ENCODE measurements around the gene TCF7L2.

The TCF7L2 gene

DNA sequence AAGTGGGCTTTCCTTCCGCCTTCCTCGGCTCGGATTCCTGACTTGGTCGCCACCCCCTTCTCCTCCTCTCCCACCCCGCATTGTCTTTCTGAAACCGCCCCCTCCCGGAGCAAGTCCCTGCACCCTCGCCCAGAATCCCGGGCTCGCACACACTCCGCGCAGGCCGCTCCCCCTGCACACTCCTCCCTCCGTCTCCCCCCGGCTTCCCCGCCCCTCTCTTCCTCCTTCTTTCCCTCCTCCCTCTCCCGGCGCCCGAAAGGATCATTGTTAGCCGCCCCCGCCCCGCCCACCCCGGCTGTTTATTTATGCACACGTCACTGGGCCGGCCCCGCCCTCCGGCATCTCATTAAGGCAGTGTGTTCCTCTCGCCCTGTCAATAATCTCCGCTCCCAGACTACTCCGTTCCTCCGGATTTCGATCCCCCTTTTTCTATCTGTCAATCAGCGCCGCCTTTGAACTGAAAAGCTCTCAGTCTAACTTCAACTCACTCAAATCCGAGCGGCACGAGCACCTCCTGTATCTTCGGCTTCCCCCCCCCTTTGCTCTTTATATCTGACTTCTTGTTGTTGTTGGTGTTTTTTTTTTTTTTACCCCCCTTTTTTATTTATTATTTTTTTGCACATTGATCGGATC, at the start of gene TCF7L2:
Gene TCF7L2 (plus strand): TSS at position 373 of the 633 bp plus-strand sequence. CDS start 510 bp downstream, outside the sequence.
- DNase-seq (ENCODE audit: low read depth): peak; percentile 23

DNA sequence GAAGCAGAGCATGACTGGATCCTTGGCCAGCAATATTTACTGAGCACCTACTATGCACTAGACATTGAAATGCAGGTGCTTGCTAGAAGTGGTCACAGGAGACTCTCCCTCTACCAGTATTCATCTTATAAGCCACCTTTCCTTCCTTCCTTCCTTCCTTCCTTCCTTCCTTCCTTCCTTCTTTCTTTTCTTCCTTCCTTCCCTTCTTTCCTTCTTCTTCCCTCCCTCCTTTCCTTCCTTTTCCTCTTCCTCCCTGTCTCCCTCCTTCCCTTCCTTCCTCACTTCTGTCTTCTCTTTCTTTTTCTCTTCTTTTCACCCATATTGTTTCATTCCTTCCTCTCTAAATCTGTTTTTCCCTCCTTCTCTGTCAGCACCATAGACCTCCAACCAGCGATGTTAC, 47.3 kb upstream of the TCF7L2 start:
- DNase-seq (ENCODE audit: low read depth): no peak

DNA sequence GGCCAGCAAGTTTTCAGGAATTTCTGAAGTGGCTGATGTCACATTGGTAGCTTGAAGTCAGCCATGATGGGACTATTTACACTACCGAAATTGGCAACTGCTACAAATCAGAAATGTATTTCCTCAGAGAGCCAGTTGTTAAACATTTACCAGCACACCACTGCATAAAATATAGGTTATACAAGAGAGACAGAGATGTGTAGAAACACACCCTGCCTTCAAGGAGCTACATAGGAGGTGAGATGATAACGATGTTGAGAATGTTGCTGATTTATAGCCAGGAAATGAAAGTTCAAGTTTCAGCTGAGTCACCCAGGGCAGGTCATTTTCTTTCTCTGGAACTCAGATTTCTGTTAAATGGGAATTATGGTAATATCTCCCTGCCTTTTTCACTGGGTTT, 46.0 kb upstream of the TCF7L2 start:
- DNase-seq (ENCODE audit: low read depth): no peak

DNA sequence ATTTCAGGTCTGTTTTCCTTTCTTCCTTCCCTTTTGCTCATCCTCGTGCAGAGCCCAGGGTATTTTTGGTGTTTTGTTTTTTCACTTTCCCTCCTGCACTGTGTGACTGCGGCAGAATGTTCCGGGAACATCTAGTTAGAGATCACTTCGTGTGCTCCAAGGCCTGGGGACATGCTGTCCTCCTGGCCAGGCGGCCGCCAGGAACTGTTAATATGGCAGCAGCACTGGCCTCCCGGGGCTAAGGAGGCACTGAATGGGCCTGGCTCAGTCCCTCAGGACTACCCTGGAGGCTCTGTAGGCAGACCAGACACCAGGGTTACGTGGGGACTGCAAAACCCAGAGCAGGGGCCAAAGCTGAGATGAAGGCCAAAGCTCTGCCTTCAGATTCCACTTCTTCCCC, 43.1 kb upstream of the TCF7L2 start:
- DNase-seq (ENCODE audit: low read depth): no peak

DNA sequence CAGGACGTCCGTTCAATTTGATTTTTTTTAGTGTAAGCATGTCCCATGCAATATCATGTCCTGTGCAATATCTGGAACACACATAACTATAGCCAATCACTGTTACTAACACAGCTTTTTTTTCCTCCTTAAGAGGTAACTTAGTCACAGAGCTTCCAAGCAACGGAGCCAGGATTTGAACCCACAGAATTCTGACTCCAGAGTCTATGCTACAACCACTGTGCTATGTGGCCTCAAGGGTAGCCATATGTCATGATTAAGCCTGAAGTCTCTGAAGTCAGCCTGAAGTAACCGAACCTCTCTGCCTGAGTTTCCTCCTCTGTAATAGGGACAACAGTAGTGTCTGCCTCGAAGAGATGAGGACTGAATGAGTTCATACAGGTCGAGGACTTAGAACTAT, 42.2 kb upstream of the TCF7L2 start:
- DNase-seq (ENCODE audit: low read depth): no peak

GRCh38 chr10:112911206-112911605, 38.8 kb upstream of the TCF7L2 start:
- no peak for DNase-seq (ENCODE audit: low read depth)

DNA sequence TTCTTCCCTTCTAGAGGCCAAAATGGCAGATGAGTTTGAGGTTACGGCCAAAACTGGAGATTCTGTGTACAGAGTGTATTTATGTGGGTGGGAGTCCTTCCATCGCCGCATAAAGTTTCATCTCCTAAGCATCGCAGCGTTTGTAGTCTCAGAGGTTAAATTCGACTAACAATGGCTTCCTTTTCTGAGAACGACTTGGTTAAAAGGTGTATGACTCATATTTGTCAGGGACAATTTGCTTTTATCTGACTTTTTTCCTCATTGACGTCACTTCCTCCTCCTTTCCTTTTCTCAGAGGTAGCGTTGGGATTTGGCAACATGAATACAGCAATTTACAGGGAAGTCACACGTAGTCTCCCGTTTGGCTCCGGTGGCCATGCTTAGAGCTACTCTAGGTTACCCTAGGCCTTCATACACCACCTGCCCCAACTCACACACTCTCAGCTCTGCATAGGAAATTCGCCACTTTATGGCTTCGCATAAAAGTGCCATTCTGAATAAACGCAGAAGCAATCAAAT, 37.6 kb upstream of the TCF7L2 start:
- no peak for DNase-seq (ENCODE audit: low read depth)

- DNase-seq (ENCODE audit: low read depth): no peak
Observed at GRCh38 chr10:112913255-112913654, 36.8 kb upstream of the TCF7L2 start.

DNA sequence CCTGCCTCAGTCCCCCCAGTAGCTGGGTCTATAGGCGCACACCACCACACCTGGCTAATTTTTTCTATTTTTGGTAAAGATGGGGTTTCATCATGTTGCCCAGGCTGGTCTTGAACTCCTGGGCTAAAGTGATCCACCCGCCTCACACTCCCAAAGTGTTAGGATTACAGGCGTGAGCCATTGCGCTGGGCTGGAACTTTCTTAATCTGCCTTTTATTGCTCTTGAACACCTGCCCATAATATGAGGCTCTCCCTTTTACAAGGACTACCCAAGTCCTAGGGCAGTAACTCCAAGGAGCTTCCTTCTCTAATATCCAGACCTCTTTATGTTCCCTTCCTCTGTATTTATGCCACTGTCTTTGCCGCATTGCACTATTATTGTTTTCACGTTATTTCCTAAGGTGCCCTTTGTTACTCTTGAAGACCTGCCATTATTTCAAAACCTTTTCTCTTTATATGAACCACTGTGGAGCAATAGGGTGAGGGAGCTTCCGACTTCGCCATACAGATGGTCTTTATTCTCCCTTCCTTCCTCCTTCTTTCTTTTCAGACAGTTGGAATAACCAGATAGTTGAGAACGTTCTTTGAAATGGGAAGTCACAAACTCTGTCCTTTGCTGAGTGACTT, 36.3 kb upstream of the TCF7L2 start:
- no peak for DNase-seq (ENCODE audit: low read depth)

GRCh38 chr10:112914288-112914952, 35.6 kb upstream of the TCF7L2 start:
- DNase-seq (ENCODE audit: low read depth): no peak

GRCh38 chr10:112915590-112916572, 34.2 kb upstream of the TCF7L2 start:
- no peak for DNase-seq (ENCODE audit: low read depth)

DNA sequence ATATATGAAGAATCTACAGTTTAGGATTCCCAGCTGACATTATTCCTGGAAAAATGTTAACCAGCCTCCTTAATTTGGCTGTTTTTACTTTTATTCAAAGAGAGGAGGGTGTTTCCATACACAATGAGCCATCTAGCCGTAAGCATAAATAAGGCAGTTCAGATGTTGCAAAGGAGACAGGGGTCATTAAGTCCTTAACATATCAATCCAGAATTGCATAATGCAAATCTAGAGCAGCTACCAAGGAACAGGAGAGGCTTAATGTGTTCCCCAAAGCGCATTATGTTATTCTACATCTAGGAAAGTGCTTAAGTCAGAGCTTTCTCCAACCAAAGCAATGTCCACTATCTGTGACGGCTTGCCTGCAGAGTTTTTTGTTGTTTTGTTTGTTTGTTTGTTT, 32.4 kb upstream of the TCF7L2 start:
- DNase-seq (ENCODE audit: low read depth): no peak

DNA sequence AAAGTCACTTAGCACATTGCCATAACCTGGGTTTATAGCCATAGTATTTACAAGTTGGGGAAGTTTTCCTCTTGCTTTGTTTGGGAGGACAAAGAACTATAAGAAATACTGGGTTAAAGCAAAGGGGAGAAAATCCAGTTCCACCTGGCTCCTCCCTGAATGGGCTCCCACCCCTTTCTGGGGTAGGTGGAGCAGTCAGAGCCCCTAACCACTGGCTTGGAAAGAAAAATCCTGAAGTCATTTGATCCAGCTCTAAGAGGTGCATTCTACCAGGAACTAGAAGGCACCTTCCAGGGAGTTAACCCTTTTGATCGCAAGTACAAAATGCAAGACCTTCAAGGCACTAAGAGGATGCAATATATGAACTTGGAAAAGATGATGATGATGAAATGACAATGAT, 31.3 kb upstream of the TCF7L2 start:
- DNase-seq (ENCODE audit: low read depth): no peak

DNA sequence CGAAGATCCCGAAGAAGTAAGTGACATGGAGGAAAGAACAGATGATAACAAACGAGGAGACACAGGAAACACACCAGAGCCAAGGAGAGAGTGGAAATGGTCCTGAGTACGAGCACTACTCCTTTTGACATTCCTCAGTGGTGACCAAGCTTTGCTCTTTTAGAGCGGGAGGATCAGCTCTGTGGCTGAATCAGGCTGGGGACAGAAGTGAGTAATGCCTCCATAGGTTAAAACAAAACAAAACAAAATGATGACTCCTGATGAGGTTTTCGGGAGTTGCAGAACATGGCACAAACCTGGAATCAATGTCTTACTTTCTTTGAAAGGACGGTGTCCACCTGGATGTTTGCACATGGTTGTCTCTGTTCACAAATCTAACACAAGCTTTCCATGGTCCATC, 30.3 kb upstream of the TCF7L2 start:
- DNase-seq (ENCODE audit: low read depth): no peak

GRCh38 chr10:112926906-112927688, 22.9 kb upstream of the TCF7L2 start:
- DNase-seq (ENCODE audit: low read depth): no peak

DNA sequence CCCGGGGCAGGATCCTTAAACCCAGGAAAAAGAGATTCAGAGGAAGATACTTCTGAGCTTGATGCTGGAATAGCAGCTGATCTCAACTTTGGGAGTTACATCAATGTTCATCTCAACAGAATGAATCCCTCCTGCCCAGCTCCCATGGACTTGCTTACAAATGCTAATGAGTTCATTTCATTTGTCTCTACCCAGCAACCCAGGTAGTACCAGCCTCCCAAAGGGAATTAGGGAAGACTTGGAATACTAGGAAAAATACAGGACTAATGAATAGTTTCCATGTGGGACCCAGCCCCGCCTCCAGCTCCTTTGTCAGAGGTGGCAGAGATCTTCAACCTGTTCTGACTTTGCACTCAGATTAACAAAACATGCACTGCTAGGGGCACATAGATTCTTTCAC, 22.1 kb upstream of the TCF7L2 start:
- no peak for DNase-seq (ENCODE audit: low read depth)

- DNase-seq (ENCODE audit: low read depth): no peak
Observed at GRCh38 chr10:112932658-112933057, 17.4 kb upstream of the TCF7L2 start.

DNA sequence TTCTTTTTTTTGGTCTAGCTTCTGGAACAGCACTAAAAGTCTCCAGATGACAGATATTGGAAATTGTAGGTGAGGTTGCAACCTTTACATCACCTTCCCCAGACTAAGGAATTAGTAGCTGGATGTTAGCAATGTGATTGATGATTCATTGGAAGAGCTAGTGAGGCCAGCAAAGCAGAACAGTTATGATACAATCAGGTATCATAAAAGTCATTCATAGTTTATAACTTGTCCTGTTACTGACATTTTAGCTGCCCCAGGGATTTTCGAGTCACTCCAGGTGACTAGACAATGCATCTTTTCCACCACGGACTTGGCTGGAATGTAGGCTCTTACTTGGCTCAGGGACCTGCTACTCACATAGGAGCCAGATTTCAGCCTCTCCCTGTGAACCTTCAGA, 15.9 kb upstream of the TCF7L2 start:
- DNase-seq (ENCODE audit: low read depth): no peak

DNA sequence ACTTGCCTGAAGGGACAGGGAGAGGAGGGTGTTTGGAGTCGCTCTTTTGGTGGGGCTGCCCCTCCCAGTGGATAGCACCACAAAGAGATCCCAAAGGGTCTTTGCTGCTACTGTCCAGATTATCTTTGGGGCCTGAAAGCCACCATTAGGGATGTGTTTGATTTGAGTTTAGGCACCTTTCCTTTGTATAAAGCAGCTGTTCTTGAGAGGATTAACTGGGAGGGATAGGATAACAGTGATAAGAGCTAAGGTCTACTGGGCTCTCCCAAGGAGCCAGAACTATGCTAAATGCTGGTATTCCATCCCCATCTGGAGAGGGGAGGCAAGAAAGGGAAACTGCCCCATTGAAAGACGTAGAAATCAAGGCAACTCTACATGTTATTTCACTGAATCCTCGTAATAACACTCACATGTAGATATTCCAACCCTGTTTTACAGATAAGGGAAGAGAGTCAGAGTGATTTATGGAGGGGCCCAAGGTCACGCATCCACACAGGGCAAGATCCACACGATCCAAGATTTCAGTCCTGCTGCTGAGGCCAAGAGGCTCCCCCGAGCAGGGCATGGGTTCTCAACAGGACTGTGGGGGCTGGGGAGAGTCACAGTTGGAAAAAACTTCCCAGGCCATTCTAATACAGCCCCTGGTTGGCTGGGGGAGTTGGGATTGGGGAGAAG, 11.1 kb upstream of the TCF7L2 start:
- DNase-seq (ENCODE audit: low read depth): no peak

DNA sequence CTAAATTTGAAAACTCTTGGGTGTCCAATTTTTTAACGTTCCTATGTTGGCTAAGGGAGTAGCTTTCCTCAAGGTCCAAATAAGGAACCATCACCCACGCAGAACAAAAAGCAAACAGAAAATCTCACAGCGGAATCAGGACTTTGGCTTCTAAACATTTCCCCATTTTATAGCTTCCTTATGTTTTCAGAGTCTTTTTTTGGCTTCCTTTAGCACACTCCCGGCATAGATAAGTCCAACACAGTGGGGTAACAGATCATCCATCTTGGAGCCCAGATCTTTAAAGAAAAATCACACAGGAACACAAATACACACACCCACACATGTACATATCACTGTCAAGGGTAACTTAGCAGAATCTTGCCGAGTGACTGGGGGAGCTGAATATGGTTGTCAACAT, 4.2 kb upstream of the TCF7L2 start:
- no peak for DNase-seq (ENCODE audit: low read depth)

DNA sequence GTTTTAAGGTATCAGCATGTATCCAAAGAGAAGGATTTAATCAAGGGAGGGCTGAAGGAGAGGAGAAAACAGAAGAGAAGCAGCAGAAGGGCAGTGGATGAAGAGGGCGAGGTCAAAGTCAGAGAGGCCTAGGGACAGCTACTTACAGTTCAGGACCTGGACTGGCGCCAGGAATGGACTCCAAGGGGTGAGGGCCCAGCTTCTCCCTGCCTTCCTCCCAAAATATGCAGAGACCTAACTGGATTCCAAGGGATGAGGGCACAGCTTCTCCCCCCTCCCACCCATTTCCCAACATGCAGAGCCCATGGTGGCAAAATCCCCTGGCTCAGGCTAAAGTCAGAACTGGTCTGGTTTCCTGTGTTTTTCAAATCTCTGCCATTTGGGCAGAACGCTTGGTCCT, 3.4 kb upstream of the TCF7L2 start:
- DNase-seq (ENCODE audit: low read depth): no peak

All from activated T-helper 1 cell treated with Interleukin-2 at 50 U/mL for 16 hours (primary cell).